Left forelimb (tissue), 1 donor: Measurements from ENCODE around the gene FLACC1.
"Not testable (repeated sequence)": the region's sequence is repeated elsewhere in the genome, so short reads cannot be mapped to it uniquely, and the experiment has no call there.

Experiments
- DNase-seq: peaks from one replicate; pipeline ENCODE4 v3.0.0-alpha.2; 2018; ENCODE audit warnings: low spot score

Gene FLACC1, protein sequence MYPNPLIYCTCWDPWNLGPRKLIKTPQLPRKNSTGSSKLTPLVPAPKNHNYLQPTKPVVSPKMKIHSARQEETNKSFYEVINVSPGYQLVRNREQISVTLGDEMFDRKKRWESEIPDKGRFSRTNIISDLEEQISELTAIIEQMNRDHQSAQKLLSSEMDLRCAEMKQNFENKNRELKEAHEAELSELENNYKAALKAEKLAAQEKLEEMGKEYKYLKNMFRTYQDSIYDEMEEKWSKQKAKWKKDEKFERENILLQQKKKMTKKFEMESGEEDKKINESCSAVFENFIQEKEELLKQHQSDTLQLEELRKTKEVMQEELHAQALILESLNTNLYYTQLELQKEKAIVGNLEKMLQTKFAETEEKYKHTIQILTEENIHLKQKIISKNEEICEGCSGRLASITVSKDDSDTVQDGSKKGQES

GRCh38 chr2:201357221-201357620 is at the start of gene FLACC1:
Gene FLACC1, minus strand, starts transcription at chr2:201357345. Its CDS starts 5,941 bp downstream, at chr2:201351404.
- no peak for DNase-seq

DNA sequence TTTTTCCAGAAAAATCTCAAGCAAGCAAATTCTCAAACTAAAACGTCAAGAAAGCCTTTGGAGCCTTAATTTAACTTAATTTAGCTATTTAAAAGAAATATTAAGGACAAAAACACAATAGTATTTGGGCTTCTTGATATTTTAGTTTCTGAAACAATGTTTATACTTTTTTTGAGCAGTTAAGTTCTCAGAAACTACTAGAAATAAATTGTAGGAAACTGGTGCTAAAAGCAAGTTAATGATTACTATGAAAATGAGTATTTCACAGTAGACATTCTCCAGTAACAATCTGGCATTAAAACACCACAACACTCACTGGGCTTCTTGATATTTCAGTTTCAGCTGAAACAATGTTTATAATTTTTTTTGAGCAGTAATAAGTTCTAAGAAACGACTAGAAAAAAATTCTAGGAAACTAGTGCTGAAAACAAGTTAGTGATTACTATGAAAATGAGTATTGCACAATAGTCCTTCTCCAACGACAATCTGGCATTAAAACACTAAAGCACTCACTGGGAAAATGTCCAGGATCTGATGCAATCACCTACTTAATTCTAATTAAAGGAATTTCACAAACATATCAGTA is 49.0 kb upstream of the FLACC1 start:
- DNase-seq, result no peak

DNA sequence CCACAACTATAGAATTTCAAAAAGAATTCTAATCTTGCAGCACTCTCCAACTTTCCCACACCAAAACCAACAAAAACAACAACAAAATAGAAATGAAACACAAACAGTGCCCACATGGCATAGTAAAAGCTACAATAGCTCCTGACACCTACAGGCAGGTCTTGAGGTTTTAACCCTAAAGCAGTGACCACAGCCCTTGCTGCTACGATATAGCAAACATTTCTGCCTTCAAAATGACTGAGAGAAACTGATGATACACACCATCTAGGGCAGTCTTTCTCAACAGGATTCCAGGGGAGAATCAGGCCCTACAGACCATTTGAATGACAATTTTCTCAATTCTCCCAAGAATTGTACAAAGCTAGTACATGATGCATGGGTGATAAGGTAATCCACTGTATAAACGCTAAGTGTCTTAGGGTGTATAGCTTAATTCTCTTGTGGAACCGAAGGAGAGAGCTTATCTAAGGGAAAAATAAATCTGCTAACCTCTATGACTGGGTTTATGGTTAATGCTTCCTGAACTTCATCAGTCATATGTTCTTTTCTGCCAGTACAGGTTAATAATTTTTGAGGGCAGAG is 47.6 kb upstream of the FLACC1 start:
- DNase-seq, result no peak

DNA sequence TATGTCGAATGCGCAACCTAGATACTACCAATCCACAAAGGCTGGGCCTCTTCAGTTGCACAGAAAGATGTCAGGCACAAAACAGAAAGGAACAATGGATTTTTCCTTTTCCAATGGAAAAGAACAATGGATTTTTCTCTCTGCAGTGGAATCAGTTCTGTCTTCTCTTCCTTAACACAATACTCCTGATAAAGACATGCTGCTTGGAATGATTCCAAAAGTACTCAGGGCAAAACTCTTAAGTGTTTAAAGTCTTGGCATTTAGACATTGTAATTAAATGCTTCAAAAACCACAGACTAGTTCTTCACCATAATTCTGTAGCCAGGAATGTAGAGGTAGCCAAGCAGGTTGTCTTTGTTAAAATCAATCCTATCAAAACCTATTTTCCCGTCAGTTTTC is 46.7 kb upstream of the FLACC1 start:
- DNase-seq, result no peak

- no peak for DNase-seq
Measured at GRCh38 chr2:201402651-201403562, 45.8 kb upstream of the FLACC1 start.

DNA sequence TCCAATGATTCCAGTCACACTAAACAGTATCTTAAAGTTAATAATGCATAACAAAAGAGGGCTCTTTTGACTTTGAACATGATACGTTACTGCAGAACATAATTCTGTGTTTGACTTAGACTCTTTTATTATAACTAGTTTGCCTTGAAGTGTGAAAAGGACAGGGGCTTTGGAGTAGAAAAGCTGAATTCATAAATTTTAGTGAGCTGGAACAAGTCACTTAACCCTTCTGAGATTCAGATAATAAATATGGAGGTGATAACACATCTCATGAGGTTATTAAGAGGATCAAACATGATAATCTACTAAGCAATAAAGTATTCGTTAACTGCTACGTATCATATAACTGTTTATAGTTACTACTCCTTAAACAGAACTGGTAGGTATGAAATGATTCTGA is 44.7 kb upstream of the FLACC1 start:
- DNase-seq, result no peak

DNA sequence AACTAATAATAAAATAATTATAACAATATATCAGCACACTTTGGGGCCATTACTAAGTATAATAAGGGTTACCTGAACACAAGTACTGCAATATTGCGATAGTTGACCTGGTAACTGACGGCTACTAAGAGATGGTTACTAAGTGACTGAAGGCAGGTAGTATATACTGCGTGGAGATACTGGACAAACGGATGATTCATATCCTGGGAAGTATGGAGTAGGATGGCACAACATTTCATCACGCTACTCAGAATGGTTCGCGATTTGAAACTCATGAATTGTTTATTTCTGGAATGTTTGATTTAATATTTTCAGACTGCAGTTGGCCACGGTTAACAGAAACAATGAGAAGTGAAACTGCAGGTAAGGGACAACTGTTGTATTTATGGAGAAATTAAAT is 39.5 kb upstream of the FLACC1 start:
- no peak for DNase-seq

DNA sequence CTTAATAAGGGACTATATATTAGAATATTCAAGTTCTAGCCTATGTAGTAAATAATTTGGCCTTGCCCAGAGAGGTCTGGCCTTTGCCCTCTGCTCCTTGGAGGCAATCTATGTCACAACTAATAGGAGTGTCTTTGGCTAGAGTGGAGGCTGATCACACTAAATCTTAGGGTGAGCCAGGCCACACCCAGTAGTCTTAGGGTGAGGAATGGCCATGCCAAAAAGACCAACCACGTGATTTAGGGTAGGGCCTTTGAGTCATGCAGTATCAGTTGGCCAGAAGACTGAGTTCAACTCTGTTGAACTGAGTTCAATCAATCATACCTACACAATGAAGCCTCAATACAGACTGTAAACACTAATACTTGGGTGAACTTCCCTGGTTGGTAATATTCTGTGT is 26.0 kb upstream of the FLACC1 start:
- DNase-seq, result no peak

DNA sequence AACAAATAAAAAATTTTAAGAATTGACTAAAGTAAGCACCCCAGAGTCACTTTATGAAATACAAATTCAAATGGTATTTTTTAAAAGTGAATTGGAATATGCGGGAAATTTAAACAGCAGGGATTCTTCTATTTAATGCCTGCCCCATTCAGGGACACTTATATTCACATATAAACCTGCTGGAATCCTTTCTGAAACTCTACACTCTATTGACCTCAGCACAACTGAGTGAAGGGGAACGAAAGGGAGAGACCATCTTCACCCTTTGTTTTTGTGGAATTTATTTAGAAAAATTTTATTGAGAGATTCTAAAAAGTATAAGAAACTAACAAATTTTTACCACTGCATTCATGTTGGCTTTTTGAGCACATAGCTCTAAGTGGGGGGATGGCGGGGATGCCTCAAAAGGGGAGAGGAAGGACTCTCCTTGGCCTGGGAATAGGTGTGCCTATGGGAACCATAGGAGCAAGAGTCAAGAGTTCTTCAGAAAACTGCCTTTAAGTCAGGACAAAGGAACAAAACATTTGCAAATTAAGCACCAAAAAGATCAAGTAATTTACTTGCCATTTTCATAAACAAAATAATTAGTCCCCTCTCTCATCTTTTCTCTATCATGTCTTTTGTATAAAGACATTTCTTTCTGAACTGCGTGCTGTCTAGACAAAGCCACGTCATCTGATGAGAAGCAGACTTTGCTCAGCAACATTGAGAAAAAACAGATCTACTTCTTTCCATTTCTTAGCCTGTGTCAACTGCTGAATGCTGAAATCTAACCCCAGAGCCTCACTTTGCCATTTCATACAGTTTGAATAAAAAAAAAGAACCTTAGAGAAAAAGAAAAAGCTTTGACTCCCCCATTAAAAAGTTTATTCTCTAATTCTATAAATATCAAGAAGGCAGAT is 21.6 kb upstream of the FLACC1 start:
- DNase-seq, result no peak

DNA sequence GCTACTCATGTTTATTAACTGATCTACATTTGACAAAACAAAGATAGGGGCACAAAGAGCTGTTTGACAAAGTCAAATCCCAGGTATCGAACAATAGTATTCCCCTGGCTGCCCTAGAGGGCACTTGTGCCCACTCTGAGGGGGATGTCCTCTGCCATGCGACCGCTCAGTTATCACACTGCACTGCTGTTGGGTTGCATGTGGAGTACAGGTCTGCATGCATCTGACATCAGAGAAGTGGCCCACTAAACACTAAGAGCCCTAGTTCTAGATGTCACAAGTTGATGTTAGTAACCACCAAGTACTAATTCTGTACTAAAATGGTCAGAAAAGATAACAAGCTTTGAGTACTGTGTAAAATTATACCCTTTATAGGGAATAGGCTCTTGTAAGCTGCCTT is 20.1 kb upstream of the FLACC1 start:
- no peak for DNase-seq

DNA sequence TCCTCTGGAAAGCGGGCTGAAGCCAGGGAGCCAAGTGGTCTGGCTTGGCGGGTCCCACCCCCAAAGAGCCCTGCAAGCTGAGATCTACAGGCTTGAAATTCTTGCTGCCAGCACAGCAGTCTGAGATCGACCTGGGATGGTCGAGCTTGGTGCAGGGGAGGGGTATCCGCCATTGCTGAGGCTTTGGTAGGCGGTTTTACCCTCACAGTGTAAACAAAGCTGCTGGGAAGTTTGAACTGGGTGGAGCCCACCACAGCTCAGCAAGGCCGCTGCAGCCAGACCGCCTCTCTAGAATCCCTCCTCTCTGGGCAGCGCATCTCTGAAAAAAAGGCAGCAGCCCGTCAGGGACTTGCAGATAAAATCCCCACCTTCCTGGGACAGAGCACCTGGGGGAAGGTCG is 12.6 kb upstream of the FLACC1 start:
- no peak for DNase-seq

- not testable (repeated sequence) for DNase-seq
Measured at GRCh38 chr2:201369318-201369717, 12.2 kb upstream of the FLACC1 start.

DNA sequence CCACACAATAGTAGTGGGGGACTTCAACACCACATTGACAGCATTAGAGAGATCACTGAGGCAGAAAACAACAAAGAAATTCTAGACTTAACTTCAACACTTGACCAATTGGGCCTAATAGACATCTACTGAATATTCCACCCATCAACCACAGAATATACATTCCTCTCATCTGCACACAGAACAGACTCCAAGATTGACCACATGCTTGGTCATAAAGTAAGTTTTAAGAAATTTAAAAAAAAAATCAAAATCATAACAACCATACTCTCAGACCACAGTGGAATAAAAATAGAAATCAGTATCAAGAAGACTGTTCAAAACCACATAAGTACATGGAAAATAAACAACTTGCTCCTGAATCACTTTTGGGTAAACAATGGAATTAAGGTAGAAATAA is 9.0 kb upstream of the FLACC1 start:
- DNase-seq, result no peak

DNA sequence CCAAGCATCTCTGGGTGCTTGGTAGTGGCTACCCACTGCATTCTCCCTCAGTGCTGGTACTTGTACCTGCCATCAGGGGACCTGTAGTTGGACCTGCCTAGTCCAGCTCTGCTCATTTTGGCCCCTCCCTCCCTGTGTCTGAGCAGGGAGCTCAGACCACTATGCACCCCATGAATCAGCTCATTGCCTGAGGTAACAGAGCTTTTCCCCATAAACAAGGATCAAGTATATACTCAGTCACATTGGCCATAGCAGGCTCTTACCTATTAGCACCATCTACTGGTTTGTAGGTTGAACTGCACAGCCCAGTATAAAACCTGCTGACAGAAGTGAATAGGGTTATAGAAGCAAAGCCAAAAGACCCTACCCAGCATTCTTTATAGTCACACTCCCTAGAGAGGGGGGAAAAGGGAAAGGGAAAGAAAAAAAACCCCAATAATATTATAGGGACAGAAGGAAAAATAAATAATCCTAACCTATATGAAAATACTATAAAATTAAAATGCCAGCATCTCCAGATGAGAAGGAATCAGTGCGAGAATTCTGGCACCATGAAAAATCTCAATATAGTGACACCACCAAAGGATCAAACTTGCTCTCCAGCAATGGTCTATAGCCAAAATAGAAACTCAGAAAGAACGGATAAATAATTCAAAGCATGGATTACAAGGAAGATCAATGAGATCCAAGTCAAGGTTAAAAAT is 6.9 kb upstream of the FLACC1 start:
- DNase-seq, result no peak

GRCh38 chr2:201362396-201362795 is 5.3 kb upstream of the FLACC1 start:
- no peak for DNase-seq

GRCh38 chr2:201361078-201361733 is 4.1 kb upstream of the FLACC1 start:
- DNase-seq, result no peak

GRCh38 chr2:201360256-201360655 is 3.1 kb upstream of the FLACC1 start:
- DNase-seq, result no peak

DNA sequence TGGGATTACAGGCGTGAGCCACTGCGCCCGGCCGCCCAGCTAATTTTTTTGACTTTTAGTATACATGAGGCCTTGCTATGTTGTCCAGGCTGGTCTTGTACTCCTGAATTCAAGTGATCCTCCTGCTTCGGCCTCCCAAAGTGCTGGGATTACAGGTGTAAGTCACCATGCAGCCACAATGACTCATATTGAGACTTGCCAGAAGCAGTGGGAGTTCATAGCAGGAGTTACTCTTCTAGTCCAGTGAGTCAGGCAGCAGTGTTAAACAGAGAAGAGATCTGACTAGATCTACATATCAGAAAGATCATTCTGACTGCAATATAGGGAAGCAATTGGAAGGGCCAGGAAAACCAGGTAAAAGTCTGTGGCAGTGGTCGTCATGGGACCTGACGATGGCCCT is 1.5 kb upstream of the FLACC1 start:
- DNase-seq, result no peak

DNA sequence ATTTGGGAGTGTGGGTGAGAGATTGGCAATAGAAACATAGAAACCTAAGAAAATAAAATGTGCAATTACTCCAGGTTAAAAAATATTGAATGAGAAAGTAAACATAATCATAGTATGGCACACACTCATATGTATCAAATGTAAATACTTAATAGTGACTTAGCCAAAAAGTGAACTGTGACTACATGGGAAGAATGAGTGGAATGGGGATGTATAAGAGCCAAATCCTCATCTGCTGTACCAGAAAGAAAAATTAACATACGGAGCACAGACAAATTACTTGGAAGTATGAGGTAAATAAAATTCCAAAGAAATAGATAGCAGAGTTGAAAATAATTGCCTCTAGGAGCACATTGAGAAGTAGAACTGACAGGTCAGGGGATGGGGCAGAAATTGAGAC is 4.0 kb downstream of the FLACC1 start:
- no peak for DNase-seq

GRCh38 chr2:201350879-201351278 is 6.3 kb downstream of the FLACC1 start:
- no peak for DNase-seq
